NCI-H187 (cell line): Measurements from ENCODE around the gene LAMB1.
A peak's percentile ranks its signal among the peaks of the same experiment; 100 is the strongest.
"Not testable (repeated sequence)": the region's sequence is repeated elsewhere in the genome, so short reads cannot be mapped to it uniquely, and the experiment has no call there.

Source experiments
- DNase-seq, 2 experiments: peaks; one replicate each; lab custom pipeline; 2025; lab: John Stamatoyannopoulos, UW

The LAMB1 gene

DNA sequence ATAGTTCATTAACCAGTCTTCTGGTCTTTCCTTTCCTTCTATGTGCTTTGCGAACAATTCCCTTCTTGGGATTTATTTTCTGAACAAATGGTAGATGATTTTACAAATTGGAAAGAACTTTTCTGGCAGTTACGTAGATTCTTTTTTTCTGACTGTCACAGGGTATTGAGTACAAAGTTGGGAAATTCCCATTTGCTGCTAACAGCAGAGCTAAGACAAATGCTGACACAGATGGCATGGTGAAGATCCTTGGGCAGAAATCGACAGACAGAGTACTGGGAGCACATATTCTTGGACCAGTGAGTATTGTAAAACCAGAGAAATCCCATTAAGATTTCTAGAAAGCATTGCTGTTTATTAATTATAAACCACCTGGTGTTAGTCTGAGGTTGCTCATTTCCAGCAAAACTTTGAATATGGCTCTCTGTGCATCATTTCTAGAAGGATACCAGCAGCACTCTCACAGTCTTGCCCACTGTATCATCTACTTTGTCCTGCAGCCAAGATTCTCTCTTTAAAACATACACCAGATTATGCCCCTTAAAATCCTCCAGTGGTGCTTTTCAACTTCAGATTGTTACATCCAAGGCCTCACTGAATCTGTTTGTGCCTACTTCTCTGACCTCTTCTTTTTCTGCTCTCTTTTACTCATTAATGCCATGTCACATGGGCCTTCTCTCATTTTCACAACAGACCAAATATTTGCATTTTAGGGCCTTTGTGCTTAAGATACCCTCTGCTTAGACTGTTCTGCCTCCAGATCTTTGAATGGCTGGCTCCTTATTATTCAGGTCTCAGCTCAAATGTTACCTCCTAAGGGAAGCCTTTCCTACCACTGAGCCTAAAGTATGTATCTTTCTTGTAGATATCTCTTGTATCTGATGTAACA lies 85.0 kb downstream of the LAMB1 start:
- no peak for DNase-seq

DNA sequence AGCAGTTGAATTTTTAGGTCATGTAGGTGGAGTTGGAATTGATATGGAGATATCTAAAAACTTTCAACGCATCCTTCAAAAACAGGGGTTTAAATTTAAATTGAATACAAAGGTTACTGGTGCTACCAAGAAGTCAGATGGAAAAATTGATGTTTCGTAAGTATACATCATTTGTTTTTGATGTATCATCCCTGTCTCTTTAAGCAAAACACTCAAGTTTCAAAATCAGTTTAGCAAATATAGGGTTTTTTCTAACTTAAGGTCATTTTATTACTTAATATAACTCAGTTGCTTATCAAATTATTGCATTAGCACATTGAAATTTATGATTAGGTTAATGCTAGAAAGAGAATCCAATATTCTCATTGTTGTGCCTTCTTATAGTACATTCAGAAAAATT lies 87.4 kb downstream of the LAMB1 start:
- no peak for DNase-seq

DNA sequence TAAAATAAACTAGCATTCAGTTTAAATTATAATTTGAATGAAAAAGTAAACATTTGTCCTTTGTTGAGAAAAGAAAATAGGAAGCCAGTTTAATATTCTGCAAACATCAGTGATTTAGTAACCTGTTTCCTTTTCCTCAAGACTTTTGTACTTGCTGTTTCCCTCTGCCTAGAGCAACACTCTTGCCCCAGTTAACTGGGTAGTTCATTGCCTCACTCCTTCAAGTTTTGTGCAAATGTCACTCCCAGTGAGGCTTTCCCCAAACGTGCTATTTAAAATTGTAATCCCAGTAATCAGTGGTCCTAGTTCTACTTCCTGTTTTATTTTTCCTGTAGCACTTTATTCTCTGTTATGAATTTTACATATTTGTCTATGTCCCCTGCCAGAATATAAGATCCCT lies 88.1 kb downstream of the LAMB1 start:
- no peak for DNase-seq

DNA sequence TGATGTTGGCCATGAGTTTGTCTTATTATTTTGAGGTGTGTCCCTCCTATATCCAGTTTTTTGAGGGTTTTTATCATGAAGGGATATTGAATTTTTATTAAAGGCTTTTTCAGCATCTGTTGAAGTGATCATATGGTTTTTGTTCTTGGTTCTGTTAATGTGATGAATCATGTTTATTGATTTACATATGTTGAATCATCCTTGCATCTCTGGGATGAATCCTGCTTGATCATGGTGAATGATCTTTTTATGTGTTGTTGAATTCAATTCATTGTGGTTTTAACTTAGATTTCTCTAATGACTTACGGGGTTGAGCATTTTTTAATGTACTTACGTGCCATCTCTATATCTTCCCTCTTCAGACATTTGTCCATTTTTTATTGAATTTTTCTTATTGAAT lies 89.1 kb downstream of the LAMB1 start:
- DNase-seq, result no peak

DNA sequence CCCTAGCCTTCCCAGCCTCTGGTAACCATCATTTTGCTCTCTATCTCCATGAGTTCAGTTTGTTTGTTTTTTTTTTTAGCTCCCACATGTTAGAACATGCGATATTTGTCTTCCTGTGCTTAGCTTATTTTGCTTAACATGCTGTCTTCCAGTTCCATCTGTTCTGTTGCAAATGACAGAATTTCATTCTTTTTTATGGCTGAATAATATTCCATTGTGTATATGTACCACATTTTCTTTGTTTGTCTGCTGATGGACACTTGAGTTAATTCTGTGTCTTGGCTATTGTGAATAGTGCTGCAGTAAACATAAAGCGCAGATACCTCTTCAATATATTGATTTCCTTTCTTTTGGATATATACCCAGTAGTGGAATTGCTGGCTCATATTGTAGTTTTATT lies 91.0 kb downstream of the LAMB1 start:
- DNase-seq, result no peak

DNA sequence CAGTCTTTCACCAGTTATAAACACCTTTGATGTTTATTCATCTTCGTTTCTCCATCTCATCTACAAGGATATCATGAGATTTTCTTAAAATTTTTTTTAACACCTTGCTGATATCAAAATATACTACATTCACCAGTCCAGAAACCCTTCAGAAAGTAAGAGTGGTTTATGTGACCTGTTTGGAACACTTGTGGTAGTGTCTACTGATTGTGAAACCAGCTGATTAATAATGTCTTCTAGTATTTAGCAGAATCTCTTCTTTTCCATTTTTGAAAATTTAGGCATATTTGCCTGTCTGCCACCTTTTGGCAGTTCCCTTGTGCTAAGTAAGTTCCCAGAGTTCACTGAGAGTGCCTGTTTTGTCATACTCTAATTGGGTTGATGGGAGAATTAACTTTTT lies 93.5 kb downstream of the LAMB1 start:
- DNase-seq, result no peak

DNA sequence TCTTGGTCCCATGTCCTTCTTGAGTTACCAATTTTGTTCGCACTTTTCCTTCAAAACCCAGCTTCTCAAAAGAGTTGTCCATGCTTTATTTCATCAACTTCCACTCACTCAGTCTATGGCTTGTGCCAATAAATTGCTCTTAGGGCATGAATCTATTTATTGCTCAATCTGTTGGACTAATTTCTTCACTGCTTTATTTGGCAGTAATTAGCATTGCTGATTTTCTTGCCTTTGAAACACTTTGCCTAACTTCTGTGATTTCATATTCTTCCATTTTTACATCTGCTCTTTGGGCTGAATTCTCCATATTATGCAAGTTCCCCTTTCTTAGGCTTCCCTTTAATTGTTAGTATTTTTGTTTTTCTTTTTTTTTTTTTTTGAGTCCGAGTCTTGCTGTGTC lies 95.2 kb downstream of the LAMB1 start:
- DNase-seq, result no peak

DNA sequence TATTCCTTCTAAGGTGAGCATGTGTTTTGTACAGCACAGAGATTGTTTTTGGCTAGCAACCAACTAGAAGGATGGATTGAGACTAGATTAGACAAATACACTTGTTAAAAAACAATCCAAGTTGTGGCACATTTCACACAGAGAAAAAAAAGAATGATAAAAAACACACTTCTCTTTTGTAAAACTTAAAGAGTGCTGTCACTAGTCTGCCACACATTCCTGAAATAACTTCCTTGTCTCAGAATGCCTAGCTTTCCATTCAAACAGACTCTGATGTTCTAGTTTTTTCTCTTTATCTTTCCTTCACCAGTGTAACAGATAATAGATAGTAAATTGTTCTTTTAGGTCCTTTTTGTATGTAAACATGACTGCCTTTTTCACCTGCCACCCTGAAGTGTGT lies 100.6 kb downstream of the LAMB1 start:
- DNase-seq, result no peak

DNA sequence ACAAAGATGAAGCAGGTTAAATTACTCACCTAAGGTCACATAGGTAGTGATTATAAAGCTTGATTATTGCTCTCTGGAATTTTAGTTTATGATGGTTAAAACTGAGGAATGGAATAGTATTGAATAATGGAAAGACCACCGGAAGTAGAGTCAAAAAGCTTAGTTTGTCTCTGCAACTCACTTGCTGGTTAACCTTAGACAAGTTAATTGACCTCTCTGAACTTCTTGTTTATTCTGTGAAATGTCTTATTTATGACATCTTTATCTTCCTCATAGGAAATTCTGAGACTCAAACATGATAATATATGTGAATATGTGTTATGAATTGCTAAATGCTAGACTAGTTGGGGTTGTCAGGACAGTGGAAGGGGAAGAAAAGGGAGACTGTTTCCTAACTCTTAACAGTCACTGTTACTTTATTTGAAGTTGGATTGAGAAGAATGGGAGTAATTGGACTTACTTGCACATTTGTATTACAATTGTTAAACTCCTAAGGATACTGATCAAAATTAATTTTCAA lies 102.4 kb downstream of the LAMB1 start:
- DNase-seq, result no peak

DNA sequence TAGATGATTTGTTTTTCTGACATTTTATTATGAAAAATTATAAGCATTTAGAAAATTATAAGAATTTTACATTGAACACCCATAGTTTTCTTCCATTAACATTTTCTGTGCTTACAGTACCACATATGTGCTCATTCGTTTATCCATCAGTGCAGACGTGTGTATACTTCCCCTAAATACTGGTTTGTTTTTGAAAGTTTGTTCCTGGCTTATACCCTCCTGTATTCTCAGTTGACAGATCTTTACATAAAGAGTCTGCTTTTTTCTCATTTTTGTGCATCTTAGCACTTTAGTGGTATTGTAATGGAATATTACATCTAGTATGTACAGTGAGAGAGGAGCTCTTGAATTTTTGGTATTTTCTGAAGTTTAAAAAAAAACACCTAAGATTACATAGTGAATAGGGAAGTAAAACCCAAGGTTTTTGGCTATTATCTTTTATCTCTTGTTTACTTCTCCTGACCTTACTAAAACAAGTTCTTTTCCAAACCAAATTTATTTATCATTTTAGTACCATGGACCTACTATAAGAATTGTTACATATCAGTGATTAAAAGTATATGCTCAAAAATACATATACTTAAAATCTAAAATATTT lies 103.9 kb downstream of the LAMB1 start:
- DNase-seq, result no peak

DNA sequence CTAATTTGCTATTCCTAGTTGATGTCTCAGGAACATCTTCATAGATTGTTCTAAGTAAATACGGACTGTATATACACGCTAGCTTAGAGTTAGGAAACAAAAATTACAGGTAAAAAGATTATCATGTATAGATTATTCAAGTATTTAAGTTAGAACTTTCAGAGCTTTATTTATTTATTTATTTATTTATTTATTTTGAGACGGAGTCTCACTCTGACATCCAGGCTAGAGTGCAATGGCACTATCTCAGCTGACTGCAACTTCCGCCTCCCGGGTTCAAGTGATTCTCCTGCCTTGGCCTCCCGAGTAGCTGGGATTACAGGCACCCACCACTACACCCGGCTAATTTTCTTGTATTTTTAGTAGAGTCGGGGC lies 110.6 kb downstream of the LAMB1 start:
- DNase-seq, result not testable (repeated sequence)

DNA sequence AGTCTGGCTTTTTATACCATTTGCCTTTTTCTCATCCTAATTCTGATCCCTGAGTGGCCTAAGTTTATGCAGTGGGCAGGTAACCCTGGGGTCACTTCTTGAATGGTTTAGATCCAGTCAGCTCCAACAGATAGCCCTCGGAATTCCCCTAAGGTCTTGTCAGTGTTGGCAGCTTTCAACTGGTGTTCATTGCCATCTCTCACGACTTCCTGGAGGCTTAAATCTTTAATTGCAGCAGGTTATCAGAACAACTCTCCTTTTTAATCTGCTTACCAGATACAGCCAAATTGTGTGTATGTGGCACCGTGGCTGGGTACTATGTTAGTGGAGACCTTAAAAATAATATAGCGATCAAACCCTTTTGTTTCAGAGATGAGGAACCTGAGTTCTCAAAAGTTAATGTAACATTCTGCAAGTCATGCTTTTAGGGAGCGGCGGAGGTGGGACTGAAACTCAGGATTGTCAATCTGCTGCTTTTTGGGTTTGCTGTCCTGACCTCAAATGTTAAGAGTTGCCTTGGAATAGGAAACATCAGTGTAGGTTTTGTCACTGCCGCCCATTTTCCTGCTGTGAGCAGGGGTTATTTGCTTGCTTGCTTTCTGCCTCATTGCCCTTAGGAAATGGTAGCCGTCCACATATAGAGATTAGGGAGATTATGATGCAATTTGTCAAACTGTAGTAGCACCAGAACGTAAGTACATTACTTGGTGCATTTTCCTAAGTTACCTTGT lies 111.2 kb downstream of the LAMB1 start:
- DNase-seq, result no peak

DNA sequence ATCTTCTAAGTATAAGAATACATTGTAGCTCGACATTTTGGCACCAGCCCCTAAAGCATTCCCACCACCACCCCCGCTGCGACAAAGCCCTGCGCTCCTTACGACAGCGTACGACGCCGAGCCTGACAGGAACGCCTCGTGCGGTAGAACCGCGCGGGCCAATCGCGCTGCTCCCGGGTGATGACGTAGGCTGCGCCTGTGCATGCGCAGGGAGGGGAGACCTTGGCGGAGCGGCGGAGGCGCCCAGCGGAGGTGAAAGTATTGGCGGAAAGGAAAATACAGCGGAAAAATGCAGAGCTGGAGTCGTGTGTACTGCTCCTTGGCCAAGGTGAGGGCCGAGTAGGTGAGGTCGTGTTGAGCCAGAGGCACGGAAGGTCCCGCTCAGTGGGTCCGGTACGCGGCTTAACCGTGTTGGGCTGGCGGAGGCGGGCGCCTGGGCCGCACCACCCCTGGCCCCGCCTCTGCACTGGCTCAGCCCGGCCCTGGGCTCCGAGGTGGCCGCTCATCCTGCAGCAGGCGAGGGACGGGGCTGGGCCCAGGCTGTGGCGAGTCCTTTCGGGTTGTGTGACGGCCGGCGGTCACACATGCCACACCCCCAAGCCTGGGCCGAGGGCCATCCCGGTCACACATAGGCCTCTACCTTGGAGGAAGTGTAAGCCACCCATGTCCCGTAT lies 111.9 kb downstream of the LAMB1 start, which contains the start of gene DLD:
Gene DLD (plus strand): TSS at position 222 of the 674 bp plus-strand sequence. CDS start 68 bp downstream, at position 290.
- DNase-seq, result peak; percentile 78 to 88

DNA sequence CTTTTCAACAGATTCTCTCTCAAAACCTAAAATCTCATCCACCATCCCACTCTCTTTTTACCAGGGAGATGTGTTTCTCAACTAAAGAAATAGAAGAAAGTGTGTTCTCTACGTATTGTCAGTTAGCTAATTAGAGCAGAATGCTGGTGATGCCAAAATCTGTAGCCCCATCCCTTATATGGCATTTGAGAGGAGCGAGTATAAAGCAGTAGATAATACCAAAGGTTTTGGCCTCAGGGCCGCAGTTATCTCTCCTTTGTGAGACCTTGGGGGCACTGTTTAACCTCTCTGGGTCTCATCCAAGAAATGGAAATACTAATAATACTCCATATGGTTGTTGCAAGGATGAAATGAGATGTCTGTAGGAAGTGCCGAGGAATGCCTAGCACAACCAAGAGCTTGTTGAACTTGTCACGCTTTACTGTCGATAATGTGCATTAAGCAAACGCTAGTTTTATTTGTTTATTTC lies 112.4 kb downstream of the LAMB1 start:
- DNase-seq, result no peak

DNA sequence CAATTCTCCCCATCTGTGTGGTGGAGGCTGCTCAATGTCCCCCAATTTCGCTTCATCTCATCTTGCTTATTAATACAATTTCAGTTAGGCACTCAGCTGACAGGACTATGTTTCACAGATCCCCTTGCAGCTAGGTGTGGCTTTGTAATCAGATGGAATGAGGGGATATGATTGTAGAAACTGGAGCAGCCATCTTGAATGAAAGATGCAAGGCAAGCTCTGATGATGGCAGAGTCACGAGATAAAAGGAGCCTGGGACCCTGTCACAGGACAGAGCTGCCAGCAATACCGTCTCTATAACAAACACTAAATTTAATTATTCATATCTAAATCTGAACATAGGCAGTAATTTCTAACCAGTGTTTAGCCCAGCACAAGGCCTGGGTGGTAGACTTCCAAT lies 113.0 kb downstream of the LAMB1 start:
- no peak for DNase-seq

DNA sequence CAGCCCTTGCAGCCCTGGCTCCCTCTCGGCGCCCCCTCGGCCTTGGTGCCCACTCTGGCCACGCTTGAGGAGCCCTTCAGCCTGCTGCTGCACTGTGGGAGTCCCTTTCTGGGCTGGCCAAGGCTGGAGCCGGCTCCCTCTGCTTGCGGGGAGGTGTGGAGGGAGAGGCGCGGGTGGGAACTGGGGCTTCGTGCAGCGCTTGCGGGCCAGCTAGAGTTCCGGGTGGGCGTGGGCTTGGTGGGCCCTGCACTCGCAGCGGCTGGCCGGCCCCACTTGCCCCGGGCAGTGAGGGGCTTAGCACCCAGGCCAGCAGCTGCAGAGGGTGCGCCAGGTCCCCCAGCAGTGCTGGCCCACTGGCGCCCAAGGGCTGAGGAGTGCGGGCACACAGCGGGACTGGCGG lies 115.1 kb downstream of the LAMB1 start:
- DNase-seq, result not testable (repeated sequence)

DNA sequence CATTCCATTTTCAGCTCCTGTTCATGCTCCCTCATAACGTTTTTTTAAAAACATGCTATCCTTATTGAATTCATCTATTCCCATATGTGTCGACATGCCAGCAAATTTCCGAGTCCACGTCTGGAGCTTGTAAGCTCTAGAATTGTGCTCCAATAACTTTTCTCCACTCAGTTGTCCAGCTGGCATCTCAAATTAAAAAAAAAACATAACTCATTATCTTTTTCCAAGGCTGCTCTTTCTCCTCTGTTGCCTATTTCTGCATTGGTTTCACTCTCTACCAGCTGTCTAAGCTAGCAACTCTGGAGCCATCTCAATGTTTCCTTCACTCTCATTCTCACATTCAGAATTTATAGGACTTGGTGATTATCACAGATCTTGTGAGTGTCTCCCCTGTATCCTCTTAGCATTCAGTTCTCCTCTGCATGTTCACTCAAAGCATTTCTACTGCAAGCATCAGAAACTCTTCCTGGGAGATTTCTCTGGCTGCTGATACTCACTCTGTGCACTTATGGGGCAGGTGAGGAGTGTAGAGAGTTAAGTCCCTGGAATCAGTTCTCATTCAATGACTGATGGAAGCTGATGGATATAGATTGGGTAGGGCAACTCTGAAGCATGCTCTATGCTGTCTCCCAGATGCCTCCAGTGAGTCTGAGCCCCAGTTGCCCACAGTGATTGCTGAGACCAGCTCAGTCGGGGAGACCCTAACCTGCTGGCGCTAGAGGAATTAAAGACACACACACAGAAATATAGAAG lies 118.7 kb downstream of the LAMB1 start:
- DNase-seq, result no peak

DNA sequence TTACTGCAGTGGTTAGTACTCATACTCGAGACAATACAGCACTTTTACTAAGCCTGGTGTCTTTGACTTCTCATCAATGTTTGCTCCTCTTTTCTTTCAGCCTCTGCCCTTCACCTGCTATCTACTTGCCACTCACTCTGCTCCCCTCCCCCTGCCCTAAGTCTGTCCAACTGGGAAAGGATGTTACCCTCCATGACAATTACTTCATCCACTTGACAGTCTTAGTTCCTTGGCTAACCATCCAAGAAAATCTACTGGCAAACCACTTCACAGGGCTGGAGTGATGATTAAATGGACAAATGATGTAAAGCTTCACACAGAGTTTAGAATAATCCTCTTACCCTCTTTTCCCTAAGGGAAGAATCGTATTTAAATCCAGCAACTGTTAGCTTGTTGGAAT lies 120.2 kb downstream of the LAMB1 start:
- no peak for DNase-seq

DNA sequence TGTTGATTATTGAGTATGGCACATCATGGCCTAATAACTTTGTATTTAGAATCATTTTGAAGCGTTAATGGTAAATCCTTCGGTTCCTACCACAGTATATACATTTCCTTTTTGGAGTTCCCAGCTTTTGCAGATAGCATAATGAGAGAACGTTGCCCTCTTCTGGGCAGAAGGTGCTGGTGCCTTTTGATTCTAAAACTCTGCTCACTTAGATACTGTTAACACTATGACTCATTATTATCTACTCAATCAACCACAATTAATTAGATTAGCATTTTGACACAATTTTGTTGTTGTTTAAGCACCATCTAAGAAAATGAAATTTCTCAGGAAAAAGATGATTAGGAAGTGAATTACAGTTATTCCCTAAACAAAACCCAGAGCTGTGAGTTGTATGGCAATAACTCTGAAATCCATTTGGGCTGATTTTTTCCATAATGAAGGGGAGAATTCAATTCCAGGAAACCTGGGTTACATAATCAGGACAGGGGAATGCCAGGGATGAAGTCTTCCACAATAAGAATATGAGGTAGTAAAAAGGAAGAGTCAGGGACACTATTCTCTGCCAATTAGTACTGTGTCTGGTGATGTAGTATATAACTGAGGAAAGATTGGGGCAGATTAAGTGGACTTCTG lies 123.4 kb downstream of the LAMB1 start:
- DNase-seq, result peak; percentile 14 to 31

DNA sequence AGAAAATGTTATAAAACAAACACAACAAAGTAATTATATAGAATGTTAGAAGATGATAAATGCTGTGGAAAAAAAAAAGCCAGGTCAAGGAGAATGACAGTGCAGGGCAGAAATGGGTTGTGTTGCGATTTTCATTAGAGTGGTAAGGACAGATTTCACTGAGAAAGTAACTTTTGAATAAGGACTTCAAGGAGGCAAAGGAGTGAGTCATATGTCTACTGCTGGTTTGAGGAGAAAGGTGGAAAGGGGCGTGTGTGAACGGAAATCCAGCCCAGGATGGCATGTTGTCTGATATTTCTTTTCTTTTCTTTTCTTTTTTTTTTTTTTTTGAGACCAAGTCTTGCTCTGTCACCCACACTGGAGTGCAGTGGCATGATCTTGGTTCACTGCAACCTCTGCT lies 124.3 kb downstream of the LAMB1 start:
- DNase-seq, result no peak
